Fibroblast of the aortic adventitia (primary cell): ENCODE data around the gene IMPACT. TPM values are rescaled to one million over a fixed set of nuclear protein-coding genes. Genes with fewer than 3 reads are reported as not detected.
A peak's percentile ranks its signal among the peaks of the same experiment; 100 is the strongest.

Experiments
- DNase-seq: peaks from one replicate; pipeline ENCODE4 v3.0.0-alpha.2; 2010; ENCODE audit warnings: low read depth
- H3K4me3 ChIP-seq: 2 replicates; pipeline ENCODE4 v1.5.1; 2011; ENCODE audit warnings: low read depth, mild to moderate bottlenecking, control low read depth, low read length, moderate library complexity
- total RNA-seq: library from RNA; depleted of rRNA; stranded (reverse); fragments of >200 nt; gene quantifications from 2 replicates; pipeline ENCODE4 v1.2.3, GENCODE V29; 2012; ENCODE audit warnings: low replicate concordance
- TF ChIP-seq, protein P1 (sequence below): IDR thresholded peaks from 2 replicates; pipeline ENCODE4 v1.5.1; 2011; ENCODE audit warnings: mild to moderate bottlenecking, low read length, control low read depth, inconsistent platforms; ENCODE audit not compliant: insufficient read depth

IMPACT gene
- total RNA-seq, 1 donor, result 48.3 TPM

DNA sequence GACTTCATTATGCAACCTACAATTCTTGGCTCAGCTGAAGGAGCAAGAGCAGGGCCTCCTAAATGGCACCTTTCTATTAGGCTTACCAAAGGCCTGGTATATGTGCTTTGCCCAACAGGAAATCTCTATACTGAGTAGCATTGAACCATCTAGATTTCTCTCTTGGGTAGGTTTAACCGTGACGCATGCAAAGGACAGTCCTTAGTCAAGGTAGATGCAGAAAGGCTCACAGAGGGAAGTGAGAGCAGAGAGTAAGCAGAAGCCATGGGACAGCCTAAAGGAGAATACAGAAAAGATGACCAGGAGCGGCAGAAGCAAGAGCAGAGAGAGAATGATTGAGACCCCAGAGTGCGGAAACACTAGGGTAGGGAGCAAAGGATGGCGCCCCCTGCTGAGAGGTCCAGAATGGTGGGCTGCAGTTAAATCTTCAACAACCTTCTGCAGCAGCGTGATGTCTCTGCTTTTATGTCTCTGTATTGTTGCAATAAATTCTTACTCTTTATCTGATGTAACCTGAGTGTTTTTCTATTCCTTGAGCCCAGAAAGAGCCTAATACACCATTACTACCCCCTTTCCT is 24.2 kb upstream of the IMPACT start:
- no peak overlapping the region for H3K4me3 ChIP-seq
- TF ChIP-seq, protein P1, sequence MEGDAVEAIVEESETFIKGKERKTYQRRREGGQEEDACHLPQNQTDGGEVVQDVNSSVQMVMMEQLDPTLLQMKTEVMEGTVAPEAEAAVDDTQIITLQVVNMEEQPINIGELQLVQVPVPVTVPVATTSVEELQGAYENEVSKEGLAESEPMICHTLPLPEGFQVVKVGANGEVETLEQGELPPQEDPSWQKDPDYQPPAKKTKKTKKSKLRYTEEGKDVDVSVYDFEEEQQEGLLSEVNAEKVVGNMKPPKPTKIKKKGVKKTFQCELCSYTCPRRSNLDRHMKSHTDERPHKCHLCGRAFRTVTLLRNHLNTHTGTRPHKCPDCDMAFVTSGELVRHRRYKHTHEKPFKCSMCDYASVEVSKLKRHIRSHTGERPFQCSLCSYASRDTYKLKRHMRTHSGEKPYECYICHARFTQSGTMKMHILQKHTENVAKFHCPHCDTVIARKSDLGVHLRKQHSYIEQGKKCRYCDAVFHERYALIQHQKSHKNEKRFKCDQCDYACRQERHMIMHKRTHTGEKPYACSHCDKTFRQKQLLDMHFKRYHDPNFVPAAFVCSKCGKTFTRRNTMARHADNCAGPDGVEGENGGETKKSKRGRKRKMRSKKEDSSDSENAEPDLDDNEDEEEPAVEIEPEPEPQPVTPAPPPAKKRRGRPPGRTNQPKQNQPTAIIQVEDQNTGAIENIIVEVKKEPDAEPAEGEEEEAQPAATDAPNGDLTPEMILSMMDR, result peak; percentile 21
- no peak for DNase-seq

DNA sequence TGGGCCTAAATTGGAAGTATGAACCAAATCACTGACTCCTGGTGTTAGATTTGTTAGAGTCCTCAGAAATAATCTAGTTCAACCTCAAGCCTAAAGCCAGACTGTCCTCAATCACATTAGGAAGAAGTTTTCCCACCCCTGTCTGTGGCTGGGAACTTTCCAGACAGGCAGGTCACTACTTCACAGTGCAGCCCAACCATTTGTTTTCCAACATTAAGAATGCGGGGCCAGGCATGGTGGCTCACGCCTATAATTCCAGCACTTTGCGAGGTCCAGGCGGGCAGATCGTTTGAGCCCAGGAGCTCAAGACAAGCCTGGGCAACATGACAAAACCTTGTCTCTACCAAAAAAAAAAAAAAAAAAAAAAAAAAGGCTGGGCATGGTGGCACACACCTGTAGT is 23.4 kb upstream of the IMPACT start:
- H3K4me3 ChIP-seq, result no peak overlapping the region
- TF ChIP-seq, protein P1, result no peak
- no peak for DNase-seq

DNA sequence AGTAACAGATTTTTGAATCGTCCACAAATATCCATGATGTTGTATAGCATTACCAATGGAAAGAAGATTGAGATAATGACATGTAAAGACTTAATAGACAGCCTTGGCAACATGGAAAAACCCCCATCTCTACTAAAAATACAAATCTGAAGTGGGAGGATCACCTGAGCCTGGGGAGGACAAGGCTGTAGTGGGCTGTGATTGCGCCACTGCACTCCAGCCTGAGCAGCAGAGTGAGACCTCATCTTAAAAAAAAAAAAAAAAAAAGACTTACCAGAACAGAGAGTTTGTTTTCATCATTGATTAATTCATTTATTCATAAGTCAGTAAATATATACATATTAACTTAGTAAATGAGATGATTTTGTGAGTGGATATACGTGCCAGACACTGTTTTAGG is 21.9 kb upstream of the IMPACT start:
- no peak for DNase-seq
- H3K4me3 ChIP-seq, result no peak overlapping the region
- TF ChIP-seq, protein P1, result no peak

DNA sequence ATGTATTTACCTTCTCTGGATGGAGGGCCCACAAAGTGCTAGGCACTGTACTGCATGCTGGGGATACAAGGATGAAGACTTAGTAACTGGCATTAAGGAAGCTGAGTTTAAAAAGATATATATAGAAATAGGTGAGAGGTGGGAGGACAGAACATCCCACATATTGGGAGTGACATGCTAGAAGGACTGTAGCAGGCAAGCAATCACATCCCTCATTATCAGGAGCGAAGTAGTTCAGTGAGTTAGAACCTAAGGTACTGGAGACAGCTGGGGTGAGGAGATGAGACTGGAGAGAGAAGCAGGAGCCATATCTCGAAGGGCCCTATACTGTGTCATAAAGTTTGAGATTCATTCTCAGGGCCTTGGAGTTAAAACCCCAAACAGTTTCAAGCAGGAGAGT is 18.0 kb upstream of the IMPACT start:
- DNase-seq, result no peak
- TF ChIP-seq, protein P1, result no peak
- no peak overlapping the region for H3K4me3 ChIP-seq

DNA sequence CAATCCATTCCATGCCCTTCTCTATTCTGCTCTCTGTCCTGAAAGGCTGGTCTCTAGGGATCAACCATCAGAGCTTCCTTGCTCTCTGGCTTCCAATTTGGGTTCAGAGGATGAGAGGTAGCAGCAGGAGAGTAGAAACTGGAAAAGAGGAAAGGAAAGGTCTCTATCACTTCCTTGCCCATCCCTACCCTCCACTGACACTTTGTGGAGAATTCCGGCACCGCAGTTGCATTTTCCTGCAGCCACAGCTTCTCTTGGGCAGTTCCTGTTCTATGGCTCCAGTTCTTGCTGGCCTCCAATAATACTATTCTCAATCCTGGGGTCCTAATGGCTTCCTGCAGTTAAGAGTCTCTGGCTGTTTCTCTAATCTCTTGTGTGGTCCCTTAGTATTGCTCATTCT is 13.3 kb upstream of the IMPACT start:
- no peak overlapping the region for H3K4me3 ChIP-seq
- DNase-seq, result peak; percentile 27
- TF ChIP-seq, protein P1, result peak; percentile 46

DNA sequence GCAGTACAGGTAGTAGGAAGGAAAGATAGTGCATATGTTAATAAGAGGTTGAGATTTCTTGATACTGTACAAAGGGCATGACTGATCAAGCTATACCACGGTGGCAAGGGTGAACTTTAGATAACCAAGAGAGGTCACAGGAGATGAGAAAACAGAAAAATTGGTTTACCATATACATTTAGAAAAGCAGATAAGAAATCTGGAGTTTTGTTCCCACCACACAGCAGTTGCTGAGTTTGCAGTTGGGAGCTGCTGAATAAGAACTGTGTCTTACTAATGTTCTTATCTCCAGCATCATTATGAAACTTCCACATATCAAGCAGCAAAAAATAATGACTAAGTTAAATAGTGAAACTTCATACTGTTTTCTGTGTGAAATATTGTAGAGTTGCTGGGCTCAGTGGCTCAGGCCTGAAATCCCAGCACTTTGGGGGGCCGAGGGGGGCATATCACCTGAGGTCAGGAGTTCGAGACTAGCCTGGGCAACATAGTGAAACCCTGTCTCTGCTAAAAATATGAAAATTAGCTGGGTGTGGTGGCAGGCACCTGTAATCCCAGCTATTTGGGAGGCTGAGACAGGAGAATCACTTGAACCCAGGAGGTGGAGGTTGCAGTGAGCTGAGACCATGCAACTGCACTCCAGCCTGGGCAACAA is 12.0 kb upstream of the IMPACT start:
- H3K4me3 ChIP-seq, result no peak overlapping the region
- TF ChIP-seq, protein P1, result no peak
- DNase-seq, result no peak
